Measurements from ENCODE around the gene RAB3C.
A peak's percentile ranks its signal among the peaks of the same experiment; 100 is the strongest.

DNA sequence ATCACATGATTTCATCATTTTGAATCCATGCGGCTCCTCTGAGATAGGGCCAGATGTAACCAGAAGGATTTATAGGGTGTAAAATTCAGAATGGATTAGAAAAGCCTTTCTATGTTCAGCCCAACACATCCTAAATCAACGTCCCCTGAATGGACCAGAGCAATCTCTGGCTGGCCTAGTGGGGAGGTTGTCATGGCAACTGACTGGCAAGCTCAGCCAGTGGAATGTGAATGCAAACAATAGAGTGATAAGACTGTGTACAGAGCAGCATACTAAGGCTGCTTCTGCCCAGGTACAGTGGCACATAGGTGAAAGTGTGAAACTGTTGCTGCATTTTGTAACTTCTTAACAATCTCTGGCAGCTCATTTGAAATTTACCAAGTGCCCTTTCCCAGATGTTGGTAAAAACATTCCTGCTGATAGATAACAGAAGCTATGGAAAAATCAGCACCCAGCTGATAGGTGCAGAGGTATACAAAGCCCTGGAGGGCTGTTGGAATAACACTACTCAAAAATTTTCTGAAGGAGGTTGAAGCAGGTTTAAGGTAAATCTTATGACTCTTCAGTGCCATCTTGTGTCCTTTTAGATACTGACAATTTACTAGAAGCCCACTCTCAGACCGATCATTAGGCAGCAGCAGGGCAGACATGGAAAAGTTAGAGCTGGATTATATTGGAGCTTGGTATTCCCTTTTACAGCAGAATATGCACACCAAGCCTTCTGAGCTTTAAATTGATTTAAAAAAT lies 267.2 kb downstream of the RAB3C start:
- no peak for TF ChIP-seq POLR2A (IDR thresholded peaks at IDR 0.05)
- TF ChIP-seq, protein P1, sequence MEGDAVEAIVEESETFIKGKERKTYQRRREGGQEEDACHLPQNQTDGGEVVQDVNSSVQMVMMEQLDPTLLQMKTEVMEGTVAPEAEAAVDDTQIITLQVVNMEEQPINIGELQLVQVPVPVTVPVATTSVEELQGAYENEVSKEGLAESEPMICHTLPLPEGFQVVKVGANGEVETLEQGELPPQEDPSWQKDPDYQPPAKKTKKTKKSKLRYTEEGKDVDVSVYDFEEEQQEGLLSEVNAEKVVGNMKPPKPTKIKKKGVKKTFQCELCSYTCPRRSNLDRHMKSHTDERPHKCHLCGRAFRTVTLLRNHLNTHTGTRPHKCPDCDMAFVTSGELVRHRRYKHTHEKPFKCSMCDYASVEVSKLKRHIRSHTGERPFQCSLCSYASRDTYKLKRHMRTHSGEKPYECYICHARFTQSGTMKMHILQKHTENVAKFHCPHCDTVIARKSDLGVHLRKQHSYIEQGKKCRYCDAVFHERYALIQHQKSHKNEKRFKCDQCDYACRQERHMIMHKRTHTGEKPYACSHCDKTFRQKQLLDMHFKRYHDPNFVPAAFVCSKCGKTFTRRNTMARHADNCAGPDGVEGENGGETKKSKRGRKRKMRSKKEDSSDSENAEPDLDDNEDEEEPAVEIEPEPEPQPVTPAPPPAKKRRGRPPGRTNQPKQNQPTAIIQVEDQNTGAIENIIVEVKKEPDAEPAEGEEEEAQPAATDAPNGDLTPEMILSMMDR (IDR thresholded peaks at IDR 0.05) = peak in 4 of 6 experiments; percentile 43 to 48 (median 46)

Data from Peyer's patch (tissue), 4 donors.